ENCODE results near the gene SH3RF3. TPM values are rescaled to one million over a fixed set of nuclear protein-coding genes. Genes with fewer than 3 reads are reported as not detected.

Gene SH3RF3
- total RNA-seq, 1 donor from 2014 or later, result 2.1 TPM

GRCh38 chr2:109516445-109517117 lies 387.6 kb downstream of the SH3RF3 start:
- Histone ChIP-seq H3K4me3 (ENCODE audit: low read length in 3 of 3) (no peak overlapping the region), H3K36me3 (ENCODE audit: control insufficient read depth in 3 of 3, insufficient read depth in 3 of 3, low read length in 3 of 3) (no peaks in the 10 kb centered on the region)

GRCh38 chr2:109517118-109517889 lies 388.3 kb downstream of the SH3RF3 start:
- Histone ChIP-seq H3K4me1 (ENCODE audit: control insufficient read depth in 3 of 3, insufficient read depth in 3 of 3, low read length in 3 of 3) (peaks cover 7 to 20% (median 19%) of the 10 kb centered on the region in 3 donors), H3K27me3 (ENCODE audit: control insufficient read depth in 3 of 3, insufficient read depth in 3 of 3, low read length in 3 of 3) (no peaks in the 10 kb centered on the region), H3K36me3 (ENCODE audit: control insufficient read depth in 3 of 3, insufficient read depth in 3 of 3, low read length in 3 of 3) (no peaks in the 10 kb centered on the region), H3K9ac (ENCODE audit: low read depth in 1 of 3, low read length in 3 of 3) (no peak overlapping the region), H3K27ac (ENCODE audit: low read depth, low read length) (no peak overlapping the region), H3K4me3 (ENCODE audit: low read length in 3 of 3) (no peak overlapping the region), H3K9me3 (ENCODE audit: control insufficient read depth in 3 of 3, low read length in 3 of 3) (no peaks in the 10 kb centered on the region)

More at GRCh38 chr2:109516445-109517117, 387.6 kb downstream of the SH3RF3 start:
- H3K27ac ChIP-seq (ENCODE audit: low read depth, low read length), result no peak overlapping the region
- no peaks in the 10 kb centered on the region for H3K27me3 ChIP-seq (ENCODE audit: control insufficient read depth in 3 of 3, insufficient read depth in 3 of 3, low read length in 3 of 3)
- no peaks in the 10 kb centered on the region for H3K9me3 ChIP-seq (ENCODE audit: control insufficient read depth in 3 of 3, low read length in 3 of 3)
- peaks cover 7 to 19% (median 18%) of the 10 kb centered on the region in 3 donors for H3K4me1 ChIP-seq (ENCODE audit: control insufficient read depth in 3 of 3, insufficient read depth in 3 of 3, low read length in 3 of 3)
- no peak overlapping the region for H3K9ac ChIP-seq (ENCODE audit: low read depth in 1 of 3, low read length in 3 of 3)

- H3K4me1 ChIP-seq (ENCODE audit: control insufficient read depth in 3 of 3, insufficient read depth in 3 of 3, low read length in 3 of 3), result peaks cover 2 to 7% (median 4%) of the 10 kb centered on the region in 3 donors
- H3K9ac ChIP-seq (ENCODE audit: low read depth in 1 of 3, low read length in 3 of 3), result no peak overlapping the region
- no peaks in the 10 kb centered on the region for H3K36me3 ChIP-seq (ENCODE audit: control insufficient read depth in 3 of 3, insufficient read depth in 3 of 3, low read length in 3 of 3)
- H3K27me3 ChIP-seq (ENCODE audit: control insufficient read depth in 3 of 3, insufficient read depth in 3 of 3, low read length in 3 of 3), result peaks cover 0 to 4% (median 0%) of the 10 kb centered on the region in 3 donors
- H3K9me3 ChIP-seq (ENCODE audit: control insufficient read depth in 3 of 3, low read length in 3 of 3), result no peaks in the 10 kb centered on the region
- no peak overlapping the region for H3K4me3 ChIP-seq (ENCODE audit: low read length in 3 of 3)
- H3K27ac ChIP-seq (ENCODE audit: low read depth, low read length), result no peak overlapping the region
Measured at GRCh38 chr2:109519513-109519912, 390.5 kb downstream of the SH3RF3 start.

- Histone ChIP-seq H3K4me3 (ENCODE audit: low read length in 3 of 3) (peak overlapping the region; percentile 0 to 45 (median 27)), H3K4me1 (ENCODE audit: control insufficient read depth in 3 of 3, insufficient read depth in 3 of 3, low read length in 3 of 3) (peaks cover 0 to 7% (median 3%) of the 10 kb centered on the region in 3 donors), H3K27ac (ENCODE audit: low read depth, low read length) (no peak overlapping the region), H3K27me3 (ENCODE audit: control insufficient read depth in 3 of 3, insufficient read depth in 3 of 3, low read length in 3 of 3) (peaks cover 0 to 4% (median 0%) of the 10 kb centered on the region in 3 donors), H3K36me3 (ENCODE audit: control insufficient read depth in 3 of 3, insufficient read depth in 3 of 3, low read length in 3 of 3) (no peaks in the 10 kb centered on the region), H3K9ac (ENCODE audit: low read depth in 1 of 3, low read length in 3 of 3) (peak overlapping the region in 1 of 3 donors; percentile 40), H3K9me3 (ENCODE audit: control insufficient read depth in 3 of 3, low read length in 3 of 3) (no peaks in the 10 kb centered on the region)
Measured at GRCh38 chr2:109521233-109522062, 392.4 kb downstream of the SH3RF3 start.

GRCh38 chr2:109522063-109522374 lies 393.0 kb downstream of the SH3RF3 start:
- H3K4me1 ChIP-seq (ENCODE audit: control insufficient read depth in 3 of 3, insufficient read depth in 3 of 3, low read length in 3 of 3), result peaks cover 0 to 7% (median 3%) of the 10 kb centered on the region in 3 donors
- no peak overlapping the region for H3K27ac ChIP-seq (ENCODE audit: low read depth, low read length)
- H3K27me3 ChIP-seq (ENCODE audit: control insufficient read depth in 3 of 3, insufficient read depth in 3 of 3, low read length in 3 of 3), result peaks cover 0 to 4% (median 0%) of the 10 kb centered on the region in 3 donors
- H3K9me3 ChIP-seq (ENCODE audit: control insufficient read depth in 3 of 3, low read length in 3 of 3), result no peaks in the 10 kb centered on the region
- H3K36me3 ChIP-seq (ENCODE audit: control insufficient read depth in 3 of 3, insufficient read depth in 3 of 3, low read length in 3 of 3), result no peaks in the 10 kb centered on the region
- H3K9ac ChIP-seq (ENCODE audit: low read depth in 1 of 3, low read length in 3 of 3), result no peak overlapping the region
- no peak overlapping the region for H3K4me3 ChIP-seq (ENCODE audit: low read length in 3 of 3)

- Histone ChIP-seq H3K4me1 (ENCODE audit: control insufficient read depth in 3 of 3, insufficient read depth in 3 of 3, low read length in 3 of 3) (peaks cover 0 to 7% (median 3%) of the 10 kb centered on the region in 3 donors), H3K9me3 (ENCODE audit: control insufficient read depth in 3 of 3, low read length in 3 of 3) (no peaks in the 10 kb centered on the region), H3K4me3 (ENCODE audit: low read length in 3 of 3) (no peak overlapping the region), H3K36me3 (ENCODE audit: control insufficient read depth in 3 of 3, insufficient read depth in 3 of 3, low read length in 3 of 3) (no peaks in the 10 kb centered on the region), H3K27me3 (ENCODE audit: control insufficient read depth in 3 of 3, insufficient read depth in 3 of 3, low read length in 3 of 3) (peaks cover 0 to 4% (median 0%) of the 10 kb centered on the region in 3 donors), H3K27ac (ENCODE audit: low read depth, low read length) (no peak overlapping the region), H3K9ac (ENCODE audit: low read depth in 1 of 3, low read length in 3 of 3) (no peak overlapping the region)
Measured at GRCh38 chr2:109523121-109523520, 394.1 kb downstream of the SH3RF3 start.

GRCh38 chr2:109523536-109524361 lies 394.7 kb downstream of the SH3RF3 start:
- Histone ChIP-seq H3K27ac (ENCODE audit: low read depth, low read length) (no peak overlapping the region), H3K27me3 (ENCODE audit: control insufficient read depth in 3 of 3, insufficient read depth in 3 of 3, low read length in 3 of 3) (peaks cover 0 to 4% (median 0%) of the 10 kb centered on the region in 3 donors), H3K9ac (ENCODE audit: low read depth in 1 of 3, low read length in 3 of 3) (no peak overlapping the region), H3K36me3 (ENCODE audit: control insufficient read depth in 3 of 3, insufficient read depth in 3 of 3, low read length in 3 of 3) (no peaks in the 10 kb centered on the region), H3K4me3 (ENCODE audit: low read length in 3 of 3) (no peak overlapping the region), H3K9me3 (ENCODE audit: control insufficient read depth in 3 of 3, low read length in 3 of 3) (no peaks in the 10 kb centered on the region), H3K4me1 (ENCODE audit: control insufficient read depth in 3 of 3, insufficient read depth in 3 of 3, low read length in 3 of 3) (peaks cover 0 to 7% (median 3%) of the 10 kb centered on the region in 3 donors)

GRCh38 chr2:109525836-109526235 lies 396.8 kb downstream of the SH3RF3 start:
- H3K9me3 ChIP-seq (ENCODE audit: control insufficient read depth in 3 of 3, low read length in 3 of 3), result no peaks in the 10 kb centered on the region
- H3K4me1 ChIP-seq (ENCODE audit: control insufficient read depth in 3 of 3, insufficient read depth in 3 of 3, low read length in 3 of 3), result peaks cover 3 to 14% (median 10%) of the 10 kb centered on the region in 3 donors
- peaks cover 0 to 6% (median 4%) of the 10 kb centered on the region in 3 donors for H3K27me3 ChIP-seq (ENCODE audit: control insufficient read depth in 3 of 3, insufficient read depth in 3 of 3, low read length in 3 of 3)
- H3K27ac ChIP-seq (ENCODE audit: low read depth, low read length), result no peak overlapping the region
- H3K36me3 ChIP-seq (ENCODE audit: control insufficient read depth in 3 of 3, insufficient read depth in 3 of 3, low read length in 3 of 3), result no peaks in the 10 kb centered on the region
- no peak overlapping the region for H3K4me3 ChIP-seq (ENCODE audit: low read length in 3 of 3)
- H3K9ac ChIP-seq (ENCODE audit: low read depth in 1 of 3, low read length in 3 of 3), result no peak overlapping the region

- H3K27ac ChIP-seq (ENCODE audit: low read depth, low read length), result no peak overlapping the region
- peaks cover 0 to 6% (median 4%) of the 10 kb centered on the region in 3 donors for H3K27me3 ChIP-seq (ENCODE audit: control insufficient read depth in 3 of 3, insufficient read depth in 3 of 3, low read length in 3 of 3)
- H3K9me3 ChIP-seq (ENCODE audit: control insufficient read depth in 3 of 3, low read length in 3 of 3), result no peaks in the 10 kb centered on the region
- no peak overlapping the region for H3K9ac ChIP-seq (ENCODE audit: low read depth in 1 of 3, low read length in 3 of 3)
- no peaks in the 10 kb centered on the region for H3K36me3 ChIP-seq (ENCODE audit: control insufficient read depth in 3 of 3, insufficient read depth in 3 of 3, low read length in 3 of 3)
- H3K4me1 ChIP-seq (ENCODE audit: control insufficient read depth in 3 of 3, insufficient read depth in 3 of 3, low read length in 3 of 3), result peaks cover 0 to 10% (median 10%) of the 10 kb centered on the region in 3 donors
- no peak overlapping the region for H3K4me3 ChIP-seq (ENCODE audit: low read length in 3 of 3)
Measured at GRCh38 chr2:109526442-109526970, 397.5 kb downstream of the SH3RF3 start.

All from skeletal muscle tissue (tissue), 4 donors.